Vagina (tissue), 2 donors: ENCODE data around the gene FAF2. TPM values are rescaled to one million over a fixed set of nuclear protein-coding genes. Genes with fewer than 3 reads are reported as not detected.

Experiments used
- DNase-seq, 2 donors: peaks; one replicate each; pipeline ENCODE4 v3.0.0-alpha.2; 2017; ENCODE audit errors: extremely low spot score in 2 of 2
- H3K27ac ChIP-seq: fragments of 200-600 bp; sonication (generic); one replicate; pipeline ENCODE4 v1.5.1; 2019
- H3K27me3 ChIP-seq: fragments of 200-600 bp; sonication (generic); one replicate; pipeline ENCODE4 v1.5.1; 2019
- H3K36me3 ChIP-seq, 2 donors: fragments of 200-600 bp; sonication (generic); one replicate each; pipeline ENCODE4 v1.5.1; 2017 to 2019
- H3K4me1 ChIP-seq: fragments of 200-600 bp; sonication (generic); one replicate; pipeline ENCODE4 v1.5.1; 2019
- H3K4me3 ChIP-seq, 2 donors: fragments of 200-600 bp; sonication (generic); 1 replicate in 1 of 2; 2 replicates in 1 of 2; pipeline ENCODE4 v1.5.1; 2016 to 2019
- H3K9me3 ChIP-seq: fragments of 200-600 bp; sonication (generic); one replicate; pipeline ENCODE4 v1.5.1; 2019
- POLR2A ChIP-seq, 2 donors: fragments of 450-650 bp; IDR thresholded peaks; one replicate each; pipeline ENCODE4 v1.6.1; 2017; ENCODE audit warnings: antibody characterized with exemption in 2 of 2, mild to moderate bottlenecking in 2 of 2, moderate library complexity in 2 of 2
- POLR2AphosphoS5 ChIP-seq, 2 donors: sonication (generic); formaldehyde crosslinking; IDR thresholded peaks; one replicate each; pipeline ENCODE4 v1.9.0; 2017; ENCODE audit warnings: antibody characterized with exemption in 2 of 2, mild to moderate bottlenecking in 2 of 2, low read depth in 1 of 2; ENCODE audit not compliant: insufficient read depth in 1 of 2
- intact Hi-C: fragments of 100-400 bp; cut with DNase I; formaldehyde crosslinking; loops from one replicate; pipeline ENCODE4 v1.15.1; 2023
- total RNA-seq: library from RNA; depleted of rRNA; stranded (reverse); fragments of >200 nt; gene quantifications from one replicate; pipeline ENCODE4 v1.2.3, GENCODE V29; 2016
- TF ChIP-seq, protein P1 (sequence below), 3 experiments: fragments of 450-650 bp in 2 of 3; fragments of 200-600 bp in 1 of 3; sonication (generic) in 1 of 3; IDR thresholded peaks; one replicate each; pipeline ENCODE4 v1.5.1; 2017 to 2019; ENCODE audit warnings: antibody characterized with exemption in 3 of 3, mild to moderate bottlenecking in 2 of 3, moderate library complexity in 2 of 3

Gene FAF2
- total RNA-seq, 1 donor from 2014 or later: 25.3 TPM

- H3K36me3 ChIP-seq: peaks cover 0 to 26% of the 10 kb centered on the region in 2 donors
- H3K27ac ChIP-seq: peak overlapping the region; percentile 95
- no peaks in the 10 kb centered on the region for H3K27me3 ChIP-seq
- H3K9me3 ChIP-seq: no peaks in the 10 kb centered on the region
- H3K4me1 ChIP-seq: peaks cover 85% of the 10 kb centered on the region
- DNase-seq: no peak
- peak overlapping the region in 1 of 2 donors; percentile 8 for H3K4me3 ChIP-seq
- peak in 1 of 2 donors; percentile 32 for TF ChIP-seq POLR2AphosphoS5 (IDR thresholded peaks at IDR 0.05; ENCODE audit: insufficient read depth in 1 of 2, low read depth in 1 of 2)
- no peak for TF ChIP-seq POLR2A (IDR thresholded peaks at IDR 0.05)
- TF ChIP-seq, protein P1, sequence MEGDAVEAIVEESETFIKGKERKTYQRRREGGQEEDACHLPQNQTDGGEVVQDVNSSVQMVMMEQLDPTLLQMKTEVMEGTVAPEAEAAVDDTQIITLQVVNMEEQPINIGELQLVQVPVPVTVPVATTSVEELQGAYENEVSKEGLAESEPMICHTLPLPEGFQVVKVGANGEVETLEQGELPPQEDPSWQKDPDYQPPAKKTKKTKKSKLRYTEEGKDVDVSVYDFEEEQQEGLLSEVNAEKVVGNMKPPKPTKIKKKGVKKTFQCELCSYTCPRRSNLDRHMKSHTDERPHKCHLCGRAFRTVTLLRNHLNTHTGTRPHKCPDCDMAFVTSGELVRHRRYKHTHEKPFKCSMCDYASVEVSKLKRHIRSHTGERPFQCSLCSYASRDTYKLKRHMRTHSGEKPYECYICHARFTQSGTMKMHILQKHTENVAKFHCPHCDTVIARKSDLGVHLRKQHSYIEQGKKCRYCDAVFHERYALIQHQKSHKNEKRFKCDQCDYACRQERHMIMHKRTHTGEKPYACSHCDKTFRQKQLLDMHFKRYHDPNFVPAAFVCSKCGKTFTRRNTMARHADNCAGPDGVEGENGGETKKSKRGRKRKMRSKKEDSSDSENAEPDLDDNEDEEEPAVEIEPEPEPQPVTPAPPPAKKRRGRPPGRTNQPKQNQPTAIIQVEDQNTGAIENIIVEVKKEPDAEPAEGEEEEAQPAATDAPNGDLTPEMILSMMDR (IDR thresholded peaks at IDR 0.05): no peak
- intact Hi-C loops: no loop called here
Measured at GRCh38 chr5:176410486-176411180, 37.6 kb upstream of the FAF2 start.

GRCh38 chr5:176412517-176413254, 35.5 kb upstream of the FAF2 start:
- TF ChIP-seq POLR2AphosphoS5 (IDR thresholded peaks at IDR 0.05; ENCODE audit: insufficient read depth in 1 of 2, low read depth in 1 of 2) (no peak), POLR2A (IDR thresholded peaks at IDR 0.05) (no peak)
- TF ChIP-seq, protein P1 (IDR thresholded peaks at IDR 0.05): no peak
- Histone ChIP-seq H3K36me3 (peaks cover 0 to 19% of the 10 kb centered on the region in 2 donors), H3K27me3 (no peaks in the 10 kb centered on the region), H3K4me3 (peak overlapping the region in 1 of 2 donors; percentile 94), H3K9me3 (no peaks in the 10 kb centered on the region), H3K27ac (peak overlapping the region; percentile 95), H3K4me1 (peaks cover 78% of the 10 kb centered on the region)
- no peak for DNase-seq
- intact Hi-C loops: no loop called here

GRCh38 chr5:176413255-176413565, 35.0 kb upstream of the FAF2 start:
- Histone ChIP-seq H3K4me3 (peak overlapping the region in 1 of 2 donors; percentile 94), H3K4me1 (peaks cover 73% of the 10 kb centered on the region), H3K27me3 (no peaks in the 10 kb centered on the region), H3K27ac (peak overlapping the region; percentile 95), H3K9me3 (no peaks in the 10 kb centered on the region), H3K36me3 (peaks cover 0 to 14% of the 10 kb centered on the region in 2 donors)
- intact Hi-C loops: no loop called here
- no peak for DNase-seq
- TF ChIP-seq POLR2AphosphoS5 (IDR thresholded peaks at IDR 0.05; ENCODE audit: insufficient read depth in 1 of 2, low read depth in 1 of 2) (no peak), POLR2A (IDR thresholded peaks at IDR 0.05) (no peak)
- TF ChIP-seq, protein P1 (IDR thresholded peaks at IDR 0.05): no peak

DNA sequence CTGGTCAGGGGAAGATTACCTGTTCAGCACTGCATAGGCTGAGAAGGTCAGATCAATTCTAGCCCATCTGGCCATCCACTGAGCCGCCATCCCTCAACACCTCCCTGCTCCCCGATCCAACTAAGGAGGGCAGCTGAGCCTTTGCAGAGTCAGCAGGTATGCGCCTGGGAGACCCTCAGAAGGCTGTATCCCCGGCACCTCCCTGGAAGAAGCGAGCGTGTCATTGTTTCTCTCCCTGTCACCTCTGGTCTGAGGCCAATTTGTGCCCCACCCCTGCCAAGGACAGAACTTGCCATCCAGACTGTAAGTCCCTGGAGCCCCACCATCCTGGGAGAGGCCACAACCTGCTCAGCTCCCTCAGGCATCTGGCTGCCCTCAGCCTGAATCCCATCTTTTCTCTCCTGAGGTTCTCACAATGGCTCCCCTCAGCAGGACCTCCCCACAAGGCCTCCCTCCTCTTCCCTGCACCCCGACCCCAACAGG, 34.4 kb upstream of the FAF2 start:
- intact Hi-C loops: no loop called here
- peak overlapping the region in 1 of 2 donors; percentile 94 for H3K4me3 ChIP-seq
- no peaks in the 10 kb centered on the region for H3K27me3 ChIP-seq
- TF ChIP-seq POLR2A (IDR thresholded peaks at IDR 0.05): no peak
- TF ChIP-seq, protein P1 (IDR thresholded peaks at IDR 0.05): no peak
- TF ChIP-seq POLR2AphosphoS5 (IDR thresholded peaks at IDR 0.05; ENCODE audit: insufficient read depth in 1 of 2, low read depth in 1 of 2): no peak
- no peak for DNase-seq
- peak overlapping the region; percentile 95 for H3K27ac ChIP-seq
- peaks cover 0 to 9% of the 10 kb centered on the region in 2 donors for H3K36me3 ChIP-seq
- H3K4me1 ChIP-seq: peaks cover 67% of the 10 kb centered on the region
- H3K9me3 ChIP-seq: no peaks in the 10 kb centered on the region
